Measurements from ENCODE around the gene TREML4.

The TREML4 gene

DNA sequence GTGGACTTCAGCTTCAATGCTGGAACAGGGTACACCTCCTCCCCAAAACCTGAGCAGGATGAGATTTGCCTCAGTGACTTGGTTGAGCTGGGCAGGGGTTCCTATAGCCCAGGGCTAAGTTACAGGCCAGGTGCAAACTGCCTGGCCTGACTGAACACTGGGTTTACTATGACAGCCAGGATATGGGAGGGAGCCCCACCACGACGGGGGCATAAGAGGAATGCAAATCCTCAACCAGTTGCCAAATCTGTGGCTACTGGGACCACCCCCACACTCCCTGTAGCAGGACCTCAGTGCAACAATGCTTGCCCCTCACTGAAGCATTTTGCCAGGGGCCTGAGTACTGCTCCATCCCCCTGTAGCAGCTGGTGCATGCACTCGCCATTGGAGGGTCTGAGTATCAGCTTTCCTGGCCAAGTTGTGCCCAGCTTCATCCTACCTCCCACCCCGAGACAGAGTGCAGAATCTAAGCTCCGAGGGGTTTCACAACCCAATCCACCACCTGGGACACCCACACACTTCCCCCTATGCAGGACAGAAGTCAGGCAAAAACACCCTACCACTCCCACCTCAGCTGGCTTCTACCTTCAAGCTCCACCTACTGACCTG is 27.6 kb downstream of the TREML4 start:
- Mint-ChIP-seq H3K27me3 (ENCODE audit: low read depth) (peaks cover 10% of the 10 kb centered on the region), H3K4me3 (no peak overlapping the region), H3K4me1 (ENCODE audit: low read depth) (no peaks in the 10 kb centered on the region), H3K9me3 (peaks cover 8% of the 10 kb centered on the region), H3K27ac (no peak overlapping the region), H3K36me3 (ENCODE audit: low read depth) (no peaks in the 10 kb centered on the region)

DNA sequence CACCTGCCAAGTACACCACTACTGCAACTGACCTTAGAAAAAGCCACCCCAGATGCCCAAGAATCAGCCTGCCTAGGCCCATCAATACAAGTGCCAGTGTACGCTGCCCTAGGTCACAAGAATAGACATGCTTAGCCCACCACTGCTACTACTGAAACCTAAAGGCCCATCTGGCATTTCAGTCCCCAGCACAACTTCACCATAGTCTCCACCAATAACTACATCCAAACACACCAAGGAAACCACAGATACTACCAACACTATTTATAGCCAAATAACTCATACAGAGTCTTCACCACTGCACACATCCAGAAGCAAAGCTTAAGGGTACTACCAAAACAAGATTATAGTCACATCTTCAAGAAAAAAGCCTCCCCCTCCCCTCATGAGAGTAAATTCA is 28.2 kb downstream of the TREML4 start:
- H3K4me3 Mint-ChIP-seq, result no peak overlapping the region
- no peaks in the 10 kb centered on the region for H3K36me3 Mint-ChIP-seq (ENCODE audit: low read depth)
- no peak overlapping the region for H3K27ac Mint-ChIP-seq

DNA sequence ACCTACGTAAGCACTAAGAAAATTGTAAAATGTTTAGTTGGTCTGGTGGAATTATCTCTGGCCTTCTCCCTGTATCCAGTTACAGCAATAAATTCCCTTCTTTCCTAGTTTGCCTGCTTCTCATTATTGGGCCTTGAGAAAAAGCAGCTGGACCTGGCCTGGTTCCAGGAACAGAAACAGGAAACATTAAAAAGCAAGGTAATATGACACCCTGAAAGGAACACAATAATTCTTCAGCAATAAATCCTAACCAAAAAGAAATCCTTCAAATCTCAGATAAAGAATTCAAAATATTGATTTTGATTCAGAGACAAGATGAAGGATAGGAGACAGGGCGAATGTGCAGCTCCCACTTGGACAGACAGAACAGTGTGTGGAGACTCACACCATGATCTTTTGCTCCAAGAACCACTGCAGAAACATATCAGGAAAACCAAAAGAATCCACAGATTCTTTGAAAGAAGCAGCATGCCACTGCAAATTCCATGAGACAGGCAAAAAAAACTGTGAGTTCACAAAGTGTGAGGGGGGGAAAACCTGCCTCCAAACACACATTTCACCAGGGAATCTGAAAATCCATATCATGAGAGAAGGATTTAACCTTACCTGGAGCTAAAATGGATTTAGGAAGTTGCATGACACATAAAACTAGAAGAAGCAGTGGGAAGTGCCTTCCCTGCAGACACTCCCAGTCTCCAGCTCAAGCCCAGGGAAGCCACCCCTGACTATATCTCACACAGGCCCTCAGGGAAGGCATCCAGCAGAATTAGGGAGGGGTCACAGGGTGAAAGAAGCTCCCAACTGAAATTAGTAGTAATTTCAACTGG is 29.4 kb downstream of the TREML4 start:
- Mint-ChIP-seq H3K4me3 (no peak overlapping the region), H3K36me3 (ENCODE audit: low read depth) (peaks cover 6% of the 10 kb centered on the region), H3K9me3 (peaks cover 25% of the 10 kb centered on the region), H3K4me1 (ENCODE audit: low read depth) (no peaks in the 10 kb centered on the region), H3K27ac (no peak overlapping the region), H3K27me3 (ENCODE audit: low read depth) (peaks cover 8% of the 10 kb centered on the region)

More for the DNA sequence above, 28.2 kb downstream of the TREML4 start:
- H3K4me1 Mint-ChIP-seq (ENCODE audit: low read depth), result no peaks in the 10 kb centered on the region
- H3K27me3 Mint-ChIP-seq (ENCODE audit: low read depth), result peaks cover 10% of the 10 kb centered on the region
- peaks cover 13% of the 10 kb centered on the region for H3K9me3 Mint-ChIP-seq

DNA sequence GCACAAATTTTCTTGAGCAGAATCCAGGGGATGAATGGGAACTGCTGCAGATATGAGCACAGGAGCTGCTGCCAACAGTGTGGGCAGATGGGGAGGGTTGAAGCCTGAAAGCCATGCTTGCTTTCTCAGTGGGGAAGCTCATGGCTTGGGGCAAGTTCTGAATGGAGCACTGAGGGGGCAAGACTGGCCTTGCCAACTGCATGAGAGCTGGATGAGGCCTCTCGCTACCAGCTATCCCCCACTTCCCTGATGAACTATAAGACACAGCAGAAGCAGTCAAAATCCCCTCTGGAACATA is 30.0 kb downstream of the TREML4 start:
- Mint-ChIP-seq H3K4me1 (ENCODE audit: low read depth) (no peaks in the 10 kb centered on the region), H3K27ac (no peak overlapping the region), H3K9me3 (peaks cover 28% of the 10 kb centered on the region), H3K36me3 (ENCODE audit: low read depth) (peaks cover 6% of the 10 kb centered on the region), H3K4me3 (no peak overlapping the region), H3K27me3 (ENCODE audit: low read depth) (peaks cover 8% of the 10 kb centered on the region)

GRCh38 chr6:41262401-41262800 is 34.3 kb downstream of the TREML4 start:
- no peak overlapping the region for H3K27ac Mint-ChIP-seq
- peaks cover 28% of the 10 kb centered on the region for H3K27me3 Mint-ChIP-seq (ENCODE audit: low read depth)
- peaks cover 38% of the 10 kb centered on the region for H3K9me3 Mint-ChIP-seq
- no peaks in the 10 kb centered on the region for H3K4me1 Mint-ChIP-seq (ENCODE audit: low read depth)
- H3K4me3 Mint-ChIP-seq, result no peak overlapping the region
- H3K36me3 Mint-ChIP-seq (ENCODE audit: low read depth), result peaks cover 13% of the 10 kb centered on the region

DNA sequence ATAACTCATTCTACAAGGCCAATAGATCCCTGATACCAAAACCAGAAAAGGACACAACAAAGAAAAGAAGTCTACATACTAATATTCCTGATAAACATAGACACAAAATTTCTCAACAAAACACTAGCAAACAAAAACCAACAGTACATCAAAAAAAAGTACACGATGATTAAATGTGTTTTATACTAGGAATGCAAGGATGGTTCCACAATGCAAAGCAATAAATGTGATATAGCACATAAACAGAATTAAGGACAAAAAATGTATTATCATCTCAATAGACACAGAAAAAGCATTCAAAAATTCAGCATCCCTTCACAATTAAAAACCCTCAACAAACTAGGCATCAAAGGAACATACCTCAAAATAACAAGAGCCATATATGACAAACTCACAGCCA is 35.1 kb downstream of the TREML4 start:
- Mint-ChIP-seq H3K4me1 (ENCODE audit: low read depth) (no peaks in the 10 kb centered on the region), H3K36me3 (ENCODE audit: low read depth) (peaks cover 13% of the 10 kb centered on the region), H3K27ac (no peak overlapping the region), H3K27me3 (ENCODE audit: low read depth) (peaks cover 28% of the 10 kb centered on the region), H3K9me3 (peaks cover 38% of the 10 kb centered on the region), H3K4me3 (no peak overlapping the region)

DNA sequence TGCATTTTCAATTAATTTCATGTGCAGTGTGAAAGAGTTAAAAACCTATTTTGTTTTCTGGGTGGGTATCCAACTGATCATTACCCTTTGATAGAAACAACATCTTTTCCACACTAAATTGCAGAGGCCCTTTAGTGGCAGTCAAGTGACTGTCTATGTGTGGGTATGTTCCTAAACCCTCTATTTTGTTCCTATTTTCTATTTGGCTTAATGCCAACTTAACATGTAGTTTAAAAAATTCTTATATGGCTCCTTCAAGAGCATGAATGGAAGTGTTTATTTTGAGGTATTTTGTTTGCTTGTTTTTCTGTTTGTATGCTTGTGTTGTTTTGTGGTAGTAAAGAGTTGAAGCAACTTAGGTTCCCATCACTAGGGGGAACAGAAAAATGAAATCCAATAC is 38.4 kb downstream of the TREML4 start:
- Mint-ChIP-seq H3K4me3 (no peak overlapping the region), H3K9me3 (peaks cover 24% of the 10 kb centered on the region), H3K27me3 (ENCODE audit: low read depth) (peaks cover 24% of the 10 kb centered on the region), H3K36me3 (ENCODE audit: low read depth) (peaks cover 13% of the 10 kb centered on the region), H3K4me1 (ENCODE audit: low read depth) (peaks cover under 1% of the 10 kb centered on the region), H3K27ac (no peak overlapping the region)

- peaks cover 9% of the 10 kb centered on the region for H3K4me1 Mint-ChIP-seq (ENCODE audit: low read depth)
- peaks cover 5% of the 10 kb centered on the region for H3K36me3 Mint-ChIP-seq (ENCODE audit: low read depth)
- no peak overlapping the region for H3K27ac Mint-ChIP-seq
- H3K27me3 Mint-ChIP-seq (ENCODE audit: low read depth), result peaks cover 17% of the 10 kb centered on the region
- H3K9me3 Mint-ChIP-seq, result peaks cover 7% of the 10 kb centered on the region
- H3K4me3 Mint-ChIP-seq, result no peak overlapping the region
These were observed 40.3 kb downstream of the TREML4 start for GRCh38 chr6:41268478-41268877.

DNA sequence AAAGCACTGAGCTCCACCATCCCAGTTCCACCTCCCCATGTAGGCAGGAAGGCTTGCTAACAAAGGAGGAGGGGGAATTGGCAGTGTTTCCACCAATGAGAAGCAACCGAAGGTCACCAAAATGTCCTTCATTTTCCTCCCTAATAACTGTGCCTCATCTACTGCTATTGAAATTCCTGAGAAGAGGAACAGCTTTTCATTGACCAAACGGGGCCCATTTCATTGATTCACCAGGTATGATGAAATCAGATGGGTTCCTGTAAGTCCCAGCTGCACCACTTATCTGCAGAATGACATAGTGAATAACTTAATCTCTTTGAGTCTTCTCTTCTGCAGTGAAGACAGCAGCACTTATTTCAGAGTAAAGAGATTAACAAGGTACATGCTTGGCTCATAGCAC is 41.0 kb downstream of the TREML4 start:
- Mint-ChIP-seq H3K36me3 (ENCODE audit: low read depth) (peaks cover 3% of the 10 kb centered on the region), H3K4me3 (no peak overlapping the region), H3K27ac (no peak overlapping the region), H3K4me1 (ENCODE audit: low read depth) (peaks cover 9% of the 10 kb centered on the region), H3K27me3 (ENCODE audit: low read depth) (peaks cover 14% of the 10 kb centered on the region), H3K9me3 (peaks cover 3% of the 10 kb centered on the region)

DNA sequence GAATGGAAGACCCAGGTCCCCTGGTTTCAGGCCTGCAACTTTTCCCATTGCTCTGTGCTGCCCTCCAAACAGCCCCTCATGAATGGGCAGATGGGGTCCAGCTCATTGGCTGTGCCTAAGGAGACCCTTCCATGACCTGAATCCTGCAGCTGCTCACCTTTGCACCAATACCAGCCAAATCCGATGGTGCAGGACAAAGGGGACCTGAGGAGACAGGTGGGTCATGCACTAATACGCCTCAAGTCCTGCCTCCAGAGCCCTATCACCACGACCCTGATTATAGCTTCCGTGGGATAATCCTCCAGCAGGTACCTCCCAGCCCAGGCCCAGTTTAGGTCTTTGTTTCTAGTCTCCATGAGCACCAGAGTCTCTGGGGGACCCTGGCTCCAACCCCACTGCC is 41.6 kb downstream of the TREML4 start:
- H3K36me3 Mint-ChIP-seq (ENCODE audit: low read depth), result peaks cover 3% of the 10 kb centered on the region
- H3K9me3 Mint-ChIP-seq, result peaks cover 3% of the 10 kb centered on the region
- peaks cover 13% of the 10 kb centered on the region for H3K27me3 Mint-ChIP-seq (ENCODE audit: low read depth)
- H3K4me3 Mint-ChIP-seq, result no peak overlapping the region
- peaks cover 9% of the 10 kb centered on the region for H3K4me1 Mint-ChIP-seq (ENCODE audit: low read depth)
- no peak overlapping the region for H3K27ac Mint-ChIP-seq

- peak overlapping the region; percentile 49 for H3K27ac Mint-ChIP-seq
- H3K9me3 Mint-ChIP-seq, result no peaks in the 10 kb centered on the region
- peaks cover 12% of the 10 kb centered on the region for H3K27me3 Mint-ChIP-seq (ENCODE audit: low read depth)
- no peak overlapping the region for H3K4me3 Mint-ChIP-seq
- H3K4me1 Mint-ChIP-seq (ENCODE audit: low read depth), result peaks cover 9% of the 10 kb centered on the region
- H3K36me3 Mint-ChIP-seq (ENCODE audit: low read depth), result peaks cover 1% of the 10 kb centered on the region
These were observed 43.8 kb downstream of the TREML4 start for GRCh38 chr6:41271901-41272395.

DNA sequence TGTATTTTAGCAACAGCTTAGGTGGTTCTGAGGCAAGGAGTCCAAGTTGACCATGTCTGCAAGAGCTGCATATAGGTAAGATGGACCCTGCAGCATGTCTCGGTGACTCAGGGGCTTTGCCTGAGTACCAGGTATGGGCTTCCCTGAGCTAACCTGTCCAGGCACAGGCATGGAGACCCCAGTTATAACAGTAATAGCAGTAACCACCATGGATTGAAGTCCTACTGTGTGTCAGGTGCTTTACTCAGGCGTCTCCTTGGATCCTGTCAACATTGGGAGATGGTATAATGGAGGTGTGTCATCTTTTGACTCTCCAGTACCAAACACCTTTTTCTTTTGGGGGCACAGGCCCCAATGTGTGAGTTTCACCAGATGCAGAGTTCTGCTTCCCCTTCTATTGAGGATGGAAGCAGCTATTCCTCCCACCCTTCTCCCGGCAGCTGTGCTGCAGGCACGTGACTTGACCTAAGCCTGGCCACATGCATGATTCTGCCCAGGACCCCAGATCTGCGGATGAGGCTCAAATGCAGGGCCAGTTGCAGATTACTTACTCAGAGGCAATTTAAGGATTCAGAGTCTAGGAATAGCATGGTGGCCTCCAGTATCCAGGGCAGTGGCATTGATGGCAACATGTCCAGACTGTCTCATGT is 44.6 kb downstream of the TREML4 start:
- Mint-ChIP-seq H3K4me1 (ENCODE audit: low read depth) (peaks cover 9% of the 10 kb centered on the region), H3K9me3 (no peaks in the 10 kb centered on the region), H3K27ac (no peak overlapping the region), H3K4me3 (no peak overlapping the region), H3K27me3 (ENCODE audit: low read depth) (peaks cover 12% of the 10 kb centered on the region), H3K36me3 (ENCODE audit: low read depth) (peaks cover 1% of the 10 kb centered on the region)

DNA sequence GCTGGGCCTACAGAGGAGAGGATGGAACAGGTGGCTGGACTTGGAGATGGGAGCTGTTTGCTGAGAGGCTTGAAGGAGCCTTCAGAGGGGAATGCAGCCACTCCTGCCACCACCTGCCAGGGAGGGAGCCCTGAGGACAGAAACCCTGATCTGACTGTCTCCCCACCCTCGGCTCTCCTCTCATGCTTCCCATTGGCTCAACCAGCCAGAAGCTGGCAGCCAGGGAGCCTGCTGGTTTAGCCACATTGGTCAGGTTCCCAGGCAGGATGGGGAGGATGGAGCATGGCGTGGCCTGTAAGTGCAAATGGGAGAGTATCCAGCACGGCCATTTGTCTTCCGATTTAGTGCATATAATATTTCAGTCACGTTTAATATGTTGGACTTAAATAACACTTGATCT is 45.6 kb downstream of the TREML4 start:
- H3K27ac Mint-ChIP-seq, result no peak overlapping the region
- H3K4me3 Mint-ChIP-seq, result no peak overlapping the region
- H3K27me3 Mint-ChIP-seq (ENCODE audit: low read depth), result peaks cover 12% of the 10 kb centered on the region
- peaks cover 11% of the 10 kb centered on the region for H3K4me1 Mint-ChIP-seq (ENCODE audit: low read depth)
- H3K9me3 Mint-ChIP-seq, result no peaks in the 10 kb centered on the region
- H3K36me3 Mint-ChIP-seq (ENCODE audit: low read depth), result peaks cover 1% of the 10 kb centered on the region

DNA sequence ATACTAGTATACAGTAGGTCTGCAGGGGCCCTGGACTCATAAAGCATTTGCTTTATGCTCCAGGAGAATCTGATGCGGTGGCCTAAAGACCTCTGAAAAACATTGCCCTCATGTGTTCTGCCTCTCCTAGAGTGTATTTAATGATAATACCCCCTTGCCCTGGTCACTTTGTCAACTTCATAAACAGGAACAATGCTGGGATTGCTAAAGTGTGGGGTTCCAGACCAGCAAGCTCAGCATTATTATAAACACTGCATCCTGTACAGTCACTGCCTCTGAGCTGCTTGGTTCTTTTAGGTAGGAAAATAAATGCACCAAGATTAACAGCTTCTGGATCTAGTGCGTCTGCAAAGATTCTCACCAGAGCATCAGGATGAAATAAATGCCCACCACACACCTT is 46.1 kb downstream of the TREML4 start:
- Mint-ChIP-seq H3K4me3 (no peak overlapping the region), H3K4me1 (ENCODE audit: low read depth) (peaks cover 16% of the 10 kb centered on the region), H3K36me3 (ENCODE audit: low read depth) (peaks cover 1% of the 10 kb centered on the region), H3K27ac (no peak overlapping the region), H3K9me3 (no peaks in the 10 kb centered on the region), H3K27me3 (ENCODE audit: low read depth) (peaks cover 12% of the 10 kb centered on the region)

DNA sequence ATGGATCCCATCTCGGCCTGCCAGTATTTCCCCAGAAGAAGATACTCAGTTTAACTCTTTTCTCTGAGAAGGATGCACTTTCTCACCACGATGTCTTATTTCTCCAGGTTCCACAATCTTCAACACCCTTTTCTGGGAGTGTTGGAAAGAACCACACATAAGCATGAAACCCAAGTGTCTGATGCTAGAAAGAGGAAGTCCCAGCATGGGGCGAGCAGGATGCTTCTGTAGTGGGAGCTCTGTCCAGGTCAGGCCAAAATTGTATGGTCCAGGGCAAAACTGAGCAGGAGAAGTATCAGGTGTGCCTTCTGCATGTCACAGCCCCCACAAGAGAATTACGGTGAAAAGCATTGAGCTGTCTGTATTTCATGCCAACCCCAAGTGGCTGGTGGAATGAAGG is 47.3 kb downstream of the TREML4 start:
- Mint-ChIP-seq H3K36me3 (ENCODE audit: low read depth) (peaks cover 1% of the 10 kb centered on the region), H3K27ac (no peak overlapping the region), H3K27me3 (ENCODE audit: low read depth) (peaks cover 12% of the 10 kb centered on the region)

More for the DNA sequence above, 47.3 kb downstream of the TREML4 start:
- no peak overlapping the region for H3K4me3 Mint-ChIP-seq
- H3K9me3 Mint-ChIP-seq, result no peaks in the 10 kb centered on the region
- H3K4me1 Mint-ChIP-seq (ENCODE audit: low read depth), result peaks cover 17% of the 10 kb centered on the region

All from T-helper 1 cell treated with Interleukin-12 subunit alpha and Interleukin-12 subunit beta and Interleukin-4 antibody, amounts not matched to agents 30 μg/mL and 1 μg/mL, for 36 hours (primary cell).